Activated naive CD8-positive, alpha-beta T cell treated with anti-CD3 and anti-CD28 coated beads, Interleukin-2, amount 50 U/mL, for 24 hours (primary cell): ENCODE results near the gene LRRC10.
A peak's percentile ranks its signal among the peaks of the same experiment; 100 is the strongest.

Experiments used
- ATAC-seq: fragments of 150-1000 bp; cut with Tn5 transposase; one replicate; pipeline ENCODE4 v1.10.0; 2021
- DNase-seq: peaks from one replicate; pipeline ENCODE4 v3.0.0; 2021
- H3K27ac Mint-ChIP-seq: one replicate; pipeline ENCODE4 v1.8.0; 2021; ENCODE audit warnings: mild to moderate bottlenecking, mixed read lengths
- H3K27me3 Mint-ChIP-seq: one replicate; pipeline ENCODE4 v1.8.0; 2021; ENCODE audit warnings: mixed read lengths
- H3K36me3 Mint-ChIP-seq: one replicate; pipeline ENCODE4 v1.8.0; 2021; ENCODE audit warnings: low read depth, mixed read lengths
- H3K4me1 Mint-ChIP-seq: one replicate; pipeline ENCODE4 v1.8.0; 2021; ENCODE audit warnings: mixed read lengths
- H3K4me3 Mint-ChIP-seq: one replicate; pipeline ENCODE4 v1.8.0; 2021; ENCODE audit warnings: mild to moderate bottlenecking, moderate library complexity, mixed read lengths
- H3K9me3 Mint-ChIP-seq: one replicate; pipeline ENCODE4 v1.8.0; 2021; ENCODE audit warnings: mixed read lengths

Gene LRRC10

DNA sequence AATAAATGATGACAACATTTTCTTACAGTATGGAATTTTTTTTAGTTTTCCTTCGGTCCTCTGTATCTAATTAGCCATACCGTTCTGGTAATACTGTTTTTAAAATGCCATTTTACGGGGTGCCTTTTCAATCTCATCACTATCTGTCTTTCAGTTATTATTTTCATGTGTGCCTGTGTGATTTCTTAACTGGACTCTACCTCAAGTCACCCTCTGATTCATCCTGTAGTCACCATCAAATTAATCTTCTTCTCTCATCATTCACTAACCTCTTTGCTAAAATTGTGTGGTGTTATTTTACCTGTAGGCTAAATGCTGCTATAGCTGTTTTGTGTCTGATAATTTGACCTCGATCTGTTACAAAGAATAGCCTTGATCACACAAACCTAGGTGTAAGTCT, 41.5 kb downstream of the LRRC10 start:
- Mint-ChIP-seq H3K9me3 (no peaks in the 10 kb centered on the region), H3K4me3 (no peak overlapping the region), H3K27me3 (no peaks in the 10 kb centered on the region), H3K27ac (peak overlapping the region; percentile 2), H3K36me3 (peaks cover 18% of the 10 kb centered on the region), H3K4me1 (peaks cover 3% of the 10 kb centered on the region)
- DNase-seq (no peak), ATAC-seq (no peak)

DNA sequence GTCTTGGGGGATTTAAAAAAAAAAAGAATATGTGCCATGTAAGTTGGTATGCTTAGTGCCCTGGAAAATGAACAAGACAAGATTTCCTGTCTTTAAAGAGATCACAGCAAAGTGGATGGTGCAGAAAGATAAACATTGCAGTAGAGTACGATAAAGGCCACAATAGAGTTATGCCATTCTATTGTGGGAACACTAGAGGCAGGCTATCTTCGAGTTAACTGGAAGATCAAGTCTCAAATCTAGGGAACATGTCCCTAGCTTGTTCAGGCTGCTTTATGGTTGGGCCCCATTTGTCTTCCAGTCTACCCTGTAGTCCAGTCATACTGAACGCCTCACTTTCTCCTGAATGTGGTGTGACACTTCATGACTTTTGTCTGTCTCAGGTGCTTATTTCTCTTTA, 44.1 kb downstream of the LRRC10 start:
- no peak overlapping the region for H3K4me3 Mint-ChIP-seq
- ATAC-seq (no peak), DNase-seq (no peak)
- H3K4me1 Mint-ChIP-seq = peaks cover 3% of the 10 kb centered on the region
- H3K27ac Mint-ChIP-seq = no peak overlapping the region
- H3K27me3 Mint-ChIP-seq = no peaks in the 10 kb centered on the region
- H3K9me3 Mint-ChIP-seq = no peaks in the 10 kb centered on the region
- H3K36me3 Mint-ChIP-seq = peaks cover 4% of the 10 kb centered on the region

DNA sequence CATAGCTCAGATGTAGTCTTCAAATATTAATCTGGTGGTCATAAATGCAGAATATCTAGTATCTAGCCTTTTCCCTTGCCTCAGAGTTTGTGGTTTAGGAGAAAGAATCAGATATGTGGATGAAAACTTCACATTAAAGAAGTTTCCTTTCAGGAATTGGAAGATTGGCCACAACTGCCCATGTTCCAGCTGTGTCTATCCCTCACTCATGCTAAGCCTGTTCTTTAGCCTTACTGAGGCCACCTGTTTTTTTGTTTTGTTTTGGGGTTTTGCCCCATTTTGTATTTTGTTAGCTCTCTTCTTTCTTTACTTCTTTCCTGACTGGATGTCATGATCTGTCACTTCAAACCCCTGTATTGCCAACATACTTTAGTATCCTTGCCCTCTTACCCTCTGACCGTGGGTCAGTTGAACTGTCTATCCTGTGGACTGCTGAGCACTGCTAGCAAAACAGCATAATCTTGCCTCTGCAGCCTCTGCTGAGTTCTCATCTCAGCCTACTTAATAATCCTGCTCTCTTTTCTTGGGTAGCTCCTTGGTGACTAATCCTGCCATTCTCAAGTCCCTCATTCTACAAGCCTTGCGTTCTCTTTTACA, 47.4 kb downstream of the LRRC10 start:
- DNase-seq (no peak), ATAC-seq (no peak)
- Mint-ChIP-seq H3K27ac (no peak overlapping the region), H3K4me3 (no peak overlapping the region), H3K9me3 (no peaks in the 10 kb centered on the region), H3K36me3 (no peaks in the 10 kb centered on the region), H3K27me3 (no peaks in the 10 kb centered on the region), H3K4me1 (no peaks in the 10 kb centered on the region)
